Endodermal cell (in vitro differentiated cells): Measurements from ENCODE around the gene KITLG. TPM values are rescaled to one million over a fixed set of nuclear protein-coding genes. Genes with fewer than 3 reads are reported as not detected.

Experiments used
- DNase-seq: peaks from one replicate; pipeline ENCODE4 v3.0.0-alpha.2; 2017
- H3K27ac ChIP-seq: 2 replicates; pipeline ENCODE4 v1.5.1; 2013; ENCODE audit warnings: mild to moderate bottlenecking, low read depth, low read length, moderate library complexity
- H3K27me3 ChIP-seq: 2 replicates; pipeline ENCODE4 v1.6.1; 2013; ENCODE audit warnings: mild to moderate bottlenecking, low read length, moderate library complexity; ENCODE audit not compliant: insufficient read depth, control insufficient read depth, poor library complexity, severe bottlenecking
- H3K36me3 ChIP-seq: 2 replicates; pipeline ENCODE4 v1.7.0; 2013; ENCODE audit warnings: mild to moderate bottlenecking, low read length, moderate library complexity; ENCODE audit not compliant: control insufficient read depth, insufficient read depth
- H3K4me1 ChIP-seq: one replicate; pipeline ENCODE4 v1.7.0; 2013; ENCODE audit warnings: low read length; ENCODE audit not compliant: control insufficient read depth, insufficient read depth
- H3K4me3 ChIP-seq: 2 replicates; pipeline ENCODE4 v1.5.1; 2013; ENCODE audit warnings: mild to moderate bottlenecking, low read length, moderate library complexity
- H3K9ac ChIP-seq: 2 replicates; pipeline ENCODE4 v1.6.1; 2013; ENCODE audit warnings: mild to moderate bottlenecking, low read length, moderate library complexity; ENCODE audit not compliant: poor library complexity, severe bottlenecking; ENCODE audit errors: extremely low read depth
- H3K9me3 ChIP-seq: 2 replicates; pipeline ENCODE4 v1.6.1; 2013; ENCODE audit warnings: mild to moderate bottlenecking, low read length, moderate library complexity; ENCODE audit not compliant: control insufficient read depth
- H3K27ac Mint-ChIP-seq: 2 replicates; pipeline ENCODE4 v1.8.0; 2020; ENCODE audit warnings: mixed read lengths
- H3K27me3 Mint-ChIP-seq: 2 replicates; pipeline ENCODE4 v1.8.0; 2021; ENCODE audit warnings: mild to moderate bottlenecking, mixed read lengths; ENCODE audit not compliant: insufficient read depth
- H3K36me3 Mint-ChIP-seq: 2 replicates; pipeline ENCODE4 v1.8.0; 2020; ENCODE audit warnings: low read depth, mixed read lengths
- H3K4me1 Mint-ChIP-seq: 2 replicates; pipeline ENCODE4 v1.8.0; 2020; ENCODE audit warnings: mixed read lengths
- H3K4me3 Mint-ChIP-seq: 2 replicates; pipeline ENCODE4 v1.8.0; 2020; ENCODE audit warnings: mild to moderate bottlenecking, moderate library complexity, mixed read lengths
- H3K9me3 Mint-ChIP-seq: 2 replicates; pipeline ENCODE4 v1.8.0; 2020; ENCODE audit warnings: mild to moderate bottlenecking, mixed read lengths
- WGBS, 2 experiments: methylation state at CpG; one replicate each; pipeline versions ENCODE4 v1.1.5 to v1.1.7; 2013; ENCODE audit warnings: missing lambda C conversion rate in 2 of 2, mixed read lengths in 1 of 2; ENCODE audit not compliant: insufficient coverage in 1 of 2, insufficient read length in 1 of 2; 5-methylcytosine and 5-hydroxymethylcytosine counted together
- total RNA-seq, 2 donors: library from RNA; stranded (reverse); fragmentation: NEBNext Ultra II Directional in 1 of 2; extraction: Animal tissue kit (Norgen Biotek cat#: 25700) in 1 of 2; gene quantifications; 2 replicates in 1 of 2; 3 replicates in 1 of 2; pipeline ENCODE4 v1.2.1, GENCODE V29; 2021
- TF ChIP-seq, protein P1 (sequence below): fragments of 200-600 bp; sonication (generic); conservative IDR thresholded peaks from 2 replicates; pipeline ENCODE4 v1.5.0; 2021; ENCODE audit warnings: antibody characterized with exemption, mild to moderate bottlenecking

Gene KITLG
- total RNA-seq, 2 donors from 2014 or later, result 7.0 to 14.3 TPM

DNA sequence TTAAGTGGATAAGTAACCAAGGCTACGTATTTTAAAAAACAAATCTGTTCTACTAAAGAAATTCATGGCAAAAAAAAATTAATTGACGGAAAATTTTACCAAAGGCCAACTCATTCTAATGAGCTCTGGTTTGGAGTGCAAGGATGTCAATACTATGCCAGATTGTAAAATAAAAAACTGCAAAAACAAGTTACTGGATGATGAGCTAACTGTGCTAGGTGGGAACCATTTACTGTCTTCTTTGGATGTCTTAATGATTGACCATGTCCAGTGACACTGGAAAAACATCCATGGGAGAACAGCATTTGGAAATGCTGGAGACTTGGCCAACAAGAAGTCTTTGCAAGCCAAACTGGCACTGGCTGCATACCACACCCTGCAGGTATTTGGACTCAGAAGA, 41.6 kb downstream of the KITLG start:
- Mint-ChIP-seq H3K4me1 (no peaks in the 10 kb centered on the region), H3K27ac (no peak overlapping the region), H3K4me3 (no peak overlapping the region), H3K27me3 (no peaks in the 10 kb centered on the region), H3K9me3 (no peaks in the 10 kb centered on the region), H3K36me3 (peaks cover 9% of the 10 kb centered on the region)
- TF ChIP-seq, protein P1, sequence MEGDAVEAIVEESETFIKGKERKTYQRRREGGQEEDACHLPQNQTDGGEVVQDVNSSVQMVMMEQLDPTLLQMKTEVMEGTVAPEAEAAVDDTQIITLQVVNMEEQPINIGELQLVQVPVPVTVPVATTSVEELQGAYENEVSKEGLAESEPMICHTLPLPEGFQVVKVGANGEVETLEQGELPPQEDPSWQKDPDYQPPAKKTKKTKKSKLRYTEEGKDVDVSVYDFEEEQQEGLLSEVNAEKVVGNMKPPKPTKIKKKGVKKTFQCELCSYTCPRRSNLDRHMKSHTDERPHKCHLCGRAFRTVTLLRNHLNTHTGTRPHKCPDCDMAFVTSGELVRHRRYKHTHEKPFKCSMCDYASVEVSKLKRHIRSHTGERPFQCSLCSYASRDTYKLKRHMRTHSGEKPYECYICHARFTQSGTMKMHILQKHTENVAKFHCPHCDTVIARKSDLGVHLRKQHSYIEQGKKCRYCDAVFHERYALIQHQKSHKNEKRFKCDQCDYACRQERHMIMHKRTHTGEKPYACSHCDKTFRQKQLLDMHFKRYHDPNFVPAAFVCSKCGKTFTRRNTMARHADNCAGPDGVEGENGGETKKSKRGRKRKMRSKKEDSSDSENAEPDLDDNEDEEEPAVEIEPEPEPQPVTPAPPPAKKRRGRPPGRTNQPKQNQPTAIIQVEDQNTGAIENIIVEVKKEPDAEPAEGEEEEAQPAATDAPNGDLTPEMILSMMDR, result no peak
- 93 to 94% methylated on average over 2 of the region's 2 CpGs for WGBS, 2 experiments
- Histone ChIP-seq H3K36me3 (no peaks in the 10 kb centered on the region), H3K27me3 (no peaks in the 10 kb centered on the region), H3K9ac (no peak overlapping the region), H3K4me1 (no peaks in the 10 kb centered on the region), H3K9me3 (no peaks in the 10 kb centered on the region), H3K4me3 (no peak overlapping the region), H3K27ac (no peak overlapping the region)
- no peak for DNase-seq

DNA sequence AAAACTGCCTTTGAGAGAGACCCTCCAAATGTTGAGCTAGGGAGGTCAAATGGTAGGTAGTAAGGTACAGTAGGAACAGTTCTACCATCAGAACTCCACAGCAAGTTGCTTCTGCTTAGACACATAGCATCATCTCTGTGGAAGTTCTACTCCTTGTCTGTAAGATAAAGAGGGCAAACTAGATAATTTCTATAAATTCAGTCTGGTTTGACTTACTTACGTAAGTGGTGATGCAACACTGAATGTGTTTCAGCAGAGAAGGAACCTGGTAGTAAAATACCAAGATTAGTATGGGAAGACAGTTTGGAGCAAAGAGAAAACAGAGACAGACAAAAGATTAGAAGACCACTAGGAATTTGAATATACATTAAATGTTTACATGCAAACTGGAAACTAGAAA, 42.0 kb downstream of the KITLG start:
- Histone ChIP-seq H3K9me3 (no peaks in the 10 kb centered on the region), H3K36me3 (no peaks in the 10 kb centered on the region), H3K9ac (no peak overlapping the region), H3K4me1 (no peaks in the 10 kb centered on the region), H3K27ac (no peak overlapping the region), H3K4me3 (no peak overlapping the region), H3K27me3 (no peaks in the 10 kb centered on the region)
- TF ChIP-seq, protein P1, result no peak
- Mint-ChIP-seq H3K4me1 (no peaks in the 10 kb centered on the region), H3K9me3 (no peaks in the 10 kb centered on the region), H3K27ac (no peak overlapping the region), H3K27me3 (no peaks in the 10 kb centered on the region), H3K4me3 (no peak overlapping the region), H3K36me3 (peaks cover 6% of the 10 kb centered on the region)
- WGBS, 2 experiments, result 97 to 100% methylated on average over 1 of the region's 1 CpG
- no peak for DNase-seq

DNA sequence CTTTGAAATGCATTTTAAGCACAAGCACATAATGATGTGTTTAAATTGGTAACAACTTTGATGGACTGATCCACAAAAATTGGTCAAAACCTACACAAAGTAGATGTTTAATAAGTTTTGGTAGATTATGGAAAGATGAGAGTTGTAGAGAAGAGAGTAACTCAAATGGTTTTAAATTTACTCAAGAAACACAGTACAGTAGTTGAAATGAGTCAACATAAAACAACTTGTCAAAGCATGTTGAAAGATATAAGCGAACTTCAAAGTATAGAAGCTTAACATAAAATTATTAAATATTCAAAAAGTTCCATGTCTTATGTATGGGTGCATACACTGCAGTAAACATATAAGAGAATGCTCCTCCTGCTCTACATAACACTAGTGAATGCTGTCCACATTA, 49.4 kb downstream of the KITLG start:
- no peak overlapping the region for H3K9ac ChIP-seq
- H3K27me3 Mint-ChIP-seq, result no peaks in the 10 kb centered on the region
- no peaks in the 10 kb centered on the region for H3K36me3 ChIP-seq
- WGBS, 2 experiments, result no CpG with 5 or more reads among the region's 1 CpG
- no peak overlapping the region for H3K27ac Mint-ChIP-seq
- H3K4me1 ChIP-seq, result no peaks in the 10 kb centered on the region
- H3K36me3 Mint-ChIP-seq, result no peaks in the 10 kb centered on the region
- DNase-seq, result no peak
- H3K9me3 ChIP-seq, result no peaks in the 10 kb centered on the region
- no peak overlapping the region for H3K27ac ChIP-seq
- H3K27me3 ChIP-seq, result no peaks in the 10 kb centered on the region
- H3K4me3 Mint-ChIP-seq, result no peak overlapping the region
- peaks cover 11% of the 10 kb centered on the region for H3K4me1 Mint-ChIP-seq
- H3K4me3 ChIP-seq, result no peak overlapping the region
- H3K9me3 Mint-ChIP-seq, result no peaks in the 10 kb centered on the region
- TF ChIP-seq, protein P1, result no peak
